ENCODE results near the gene LCMT2.

The LCMT2 gene

GRCh38 chr15:43279496-43279895, 50.9 kb downstream of the LCMT2 start:
- no peak overlapping the region for H3K4me2 ChIP-seq (ENCODE audit: low read length)
- H3K36me3 ChIP-seq (ENCODE audit: control insufficient read depth, insufficient read depth, low read length) = no peaks in the 10 kb centered on the region
- H2AFZ ChIP-seq = no peak overlapping the region
- TF ChIP-seq, protein P1, sequence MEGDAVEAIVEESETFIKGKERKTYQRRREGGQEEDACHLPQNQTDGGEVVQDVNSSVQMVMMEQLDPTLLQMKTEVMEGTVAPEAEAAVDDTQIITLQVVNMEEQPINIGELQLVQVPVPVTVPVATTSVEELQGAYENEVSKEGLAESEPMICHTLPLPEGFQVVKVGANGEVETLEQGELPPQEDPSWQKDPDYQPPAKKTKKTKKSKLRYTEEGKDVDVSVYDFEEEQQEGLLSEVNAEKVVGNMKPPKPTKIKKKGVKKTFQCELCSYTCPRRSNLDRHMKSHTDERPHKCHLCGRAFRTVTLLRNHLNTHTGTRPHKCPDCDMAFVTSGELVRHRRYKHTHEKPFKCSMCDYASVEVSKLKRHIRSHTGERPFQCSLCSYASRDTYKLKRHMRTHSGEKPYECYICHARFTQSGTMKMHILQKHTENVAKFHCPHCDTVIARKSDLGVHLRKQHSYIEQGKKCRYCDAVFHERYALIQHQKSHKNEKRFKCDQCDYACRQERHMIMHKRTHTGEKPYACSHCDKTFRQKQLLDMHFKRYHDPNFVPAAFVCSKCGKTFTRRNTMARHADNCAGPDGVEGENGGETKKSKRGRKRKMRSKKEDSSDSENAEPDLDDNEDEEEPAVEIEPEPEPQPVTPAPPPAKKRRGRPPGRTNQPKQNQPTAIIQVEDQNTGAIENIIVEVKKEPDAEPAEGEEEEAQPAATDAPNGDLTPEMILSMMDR (IDR thresholded peaks at IDR 0.05) = no peak
- no peaks in the 10 kb centered on the region for H3K4me1 ChIP-seq
- no peak overlapping the region for H3K27ac ChIP-seq
- no peak overlapping the region for H3K4me3 ChIP-seq (ENCODE audit: low read depth, low read length)
- H3K27me3 ChIP-seq (ENCODE audit: control insufficient read depth, insufficient read depth, low read length) = no peaks in the 10 kb centered on the region
- H3K9ac ChIP-seq = no peak overlapping the region
- no peaks in the 10 kb centered on the region for H3K79me2 ChIP-seq
- H3K9me3 ChIP-seq (ENCODE audit: control insufficient read depth, low read length) = no peaks in the 10 kb centered on the region

GRCh38 chr15:43278869-43279268, 51.5 kb downstream of the LCMT2 start:
- H2AFZ ChIP-seq = no peak overlapping the region
- no peaks in the 10 kb centered on the region for H3K79me2 ChIP-seq
- H3K9ac ChIP-seq = no peak overlapping the region
- TF ChIP-seq, protein P1 (IDR thresholded peaks at IDR 0.05) = no peak
- H3K4me3 ChIP-seq (ENCODE audit: low read depth, low read length) = no peak overlapping the region
- H3K27me3 ChIP-seq (ENCODE audit: control insufficient read depth, insufficient read depth, low read length) = no peaks in the 10 kb centered on the region
- no peak overlapping the region for H3K4me2 ChIP-seq (ENCODE audit: low read length)
- no peak overlapping the region for H3K27ac ChIP-seq
- no peaks in the 10 kb centered on the region for H3K4me1 ChIP-seq
- no peaks in the 10 kb centered on the region for H3K36me3 ChIP-seq (ENCODE audit: control insufficient read depth, insufficient read depth, low read length)
- no peaks in the 10 kb centered on the region for H3K9me3 ChIP-seq (ENCODE audit: control insufficient read depth, low read length)

- Histone ChIP-seq H3K4me2 (ENCODE audit: low read length) (no peak overlapping the region), H2AFZ (no peak overlapping the region), H3K36me3 (ENCODE audit: control insufficient read depth, insufficient read depth, low read length) (no peaks in the 10 kb centered on the region), H3K4me1 (no peaks in the 10 kb centered on the region), H3K27ac (no peak overlapping the region), H3K9me3 (ENCODE audit: control insufficient read depth, low read length) (no peaks in the 10 kb centered on the region), H3K79me2 (no peaks in the 10 kb centered on the region), H3K9ac (no peak overlapping the region), H3K27me3 (ENCODE audit: control insufficient read depth, insufficient read depth, low read length) (no peaks in the 10 kb centered on the region), H3K4me3 (ENCODE audit: low read depth, low read length) (no peak overlapping the region)
- TF ChIP-seq, protein P1 (IDR thresholded peaks at IDR 0.05) = no peak
These were observed 52.5 kb downstream of the LCMT2 start for GRCh38 chr15:43277901-43278300.

DNA sequence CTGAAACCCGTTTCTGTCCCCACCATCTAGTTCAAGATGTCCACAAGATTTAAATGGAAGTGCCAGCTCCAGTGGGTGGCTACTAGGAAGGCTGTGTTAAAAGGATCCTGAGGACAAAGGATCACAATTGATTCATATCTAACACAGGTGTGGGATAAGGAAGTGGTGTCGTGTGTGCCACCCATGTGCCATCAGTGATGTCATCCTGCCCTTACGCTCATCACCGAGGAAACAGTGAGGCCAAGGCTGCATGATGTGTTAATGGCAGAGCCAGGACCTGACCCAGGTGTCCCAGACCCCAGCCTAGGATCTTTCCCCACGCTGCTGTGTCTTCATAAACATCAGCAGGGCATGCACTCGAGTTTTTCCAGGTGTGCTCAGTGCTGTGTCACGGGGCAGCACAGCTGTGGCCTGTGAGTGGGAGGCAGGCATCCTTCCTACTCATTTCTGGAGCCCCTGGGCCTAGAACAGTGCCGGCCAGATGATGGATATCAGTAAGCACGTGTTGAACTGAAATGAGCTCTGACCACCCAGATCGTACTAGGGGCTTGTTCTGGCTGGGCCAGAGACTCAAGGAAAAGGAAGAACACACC, 53.0 kb downstream of the LCMT2 start:
- TF ChIP-seq, protein P1 (IDR thresholded peaks at IDR 0.05) = no peak
- Histone ChIP-seq H3K4me1 (no peaks in the 10 kb centered on the region), H3K36me3 (ENCODE audit: control insufficient read depth, insufficient read depth, low read length) (no peaks in the 10 kb centered on the region)

GRCh38 chr15:43276563-43277200, 53.7 kb downstream of the LCMT2 start:
- Histone ChIP-seq H3K4me2 (ENCODE audit: low read length) (no peak overlapping the region), H3K9ac (no peak overlapping the region), H3K79me2 (no peaks in the 10 kb centered on the region), H2AFZ (no peak overlapping the region), H3K27ac (no peak overlapping the region), H3K36me3 (ENCODE audit: control insufficient read depth, insufficient read depth, low read length) (no peaks in the 10 kb centered on the region), H3K27me3 (ENCODE audit: control insufficient read depth, insufficient read depth, low read length) (no peaks in the 10 kb centered on the region), H3K4me3 (ENCODE audit: low read depth, low read length) (no peak overlapping the region), H3K4me1 (no peaks in the 10 kb centered on the region), H3K9me3 (ENCODE audit: control insufficient read depth, low read length) (no peaks in the 10 kb centered on the region)
- TF ChIP-seq, protein P1 (IDR thresholded peaks at IDR 0.05) = no peak

More for the DNA sequence above, 53.0 kb downstream of the LCMT2 start:
- no peaks in the 10 kb centered on the region for H3K9me3 ChIP-seq (ENCODE audit: control insufficient read depth, low read length)
- no peaks in the 10 kb centered on the region for H3K27me3 ChIP-seq (ENCODE audit: control insufficient read depth, insufficient read depth, low read length)
- H3K4me2 ChIP-seq (ENCODE audit: low read length) = no peak overlapping the region
- no peak overlapping the region for H3K4me3 ChIP-seq (ENCODE audit: low read depth, low read length)
- H3K27ac ChIP-seq = no peak overlapping the region
- no peak overlapping the region for H3K9ac ChIP-seq
- no peak overlapping the region for H2AFZ ChIP-seq
- no peaks in the 10 kb centered on the region for H3K79me2 ChIP-seq

Data from parathyroid adenoma (tissue), 2 donors.